Caco-2 (cell line): ENCODE results near the gene ITLN1. TPM values are rescaled to one million over a fixed set of nuclear protein-coding genes. Genes with fewer than 3 reads are reported as not detected.

Experiments used
- BruUV-seq: library from RNA; stranded (reverse); fragments of 400-500 nt; replicated peaks from 2 replicates; lab custom pipeline; 2021; lab: Mats Ljungman, UMichigan
- CTCF ChIA-PET: fragments of 300-600 bp; sonication (Branson Sonifier 250); formaldehyde crosslinking; loops from one replicate; lab custom pipeline; 2022; ENCODE audit warnings: antibody characterized with exemption; lab: Charles Lee
- POLR2A ChIA-PET: fragments of 300-600 bp; sonication (Branson Sonifier 250); formaldehyde crosslinking; loops from one replicate; lab custom pipeline; 2022; ENCODE audit warnings: antibody characterized with exemption; lab: Charles Lee
- DNase-seq, 2 experiments: peaks; one replicate each; pipeline versions ENCODE4 v3.0.0 to v3.0.0-alpha.2; 2020 to 2022
- H3K27me3 ChIP-seq: replicated peaks from 2 replicates; pipeline ENCODE4 v1.6.0; 2011; ENCODE audit warnings: low read length; ENCODE audit not compliant: control insufficient read depth, insufficient read depth
- H3K36me3 ChIP-seq: 2 replicates; pipeline ENCODE4 v1.5.1; 2011; ENCODE audit warnings: low read length; ENCODE audit not compliant: control insufficient read depth, insufficient read depth
- H3K4me1 ChIP-seq: fragments of 250-450 bp; sonication (Bioruptor Pico); 2 replicates; pipeline ENCODE4 v1.5.1; 2020; ENCODE audit warnings: mild to moderate bottlenecking
- H3K4me3 ChIP-seq: 2 replicates; pipeline ENCODE4 v1.5.1; 2011; ENCODE audit warnings: low read depth, mild to moderate bottlenecking, control low read depth, low read length
- H3K9me3 ChIP-seq: fragments of 250-450 bp; sonication (Bioruptor Pico); 2 replicates; pipeline ENCODE4 v1.5.1; 2020; ENCODE audit warnings: mild to moderate bottlenecking, moderate library complexity
- H3K27ac Mint-ChIP-seq: one replicate; pipeline ENCODE4 v1.8.0; 2022; ENCODE audit warnings: mixed read lengths; ENCODE audit not compliant: unreplicated experiment
- H3K27me3 Mint-ChIP-seq: one replicate; pipeline ENCODE4 v1.8.0; 2022; ENCODE audit warnings: mixed read lengths; ENCODE audit not compliant: insufficient read depth, unreplicated experiment
- H3K36me3 Mint-ChIP-seq: one replicate; pipeline ENCODE4 v1.8.0; 2022; ENCODE audit warnings: mild to moderate bottlenecking, mixed read lengths; ENCODE audit not compliant: insufficient read depth, unreplicated experiment
- H3K4me1 Mint-ChIP-seq: one replicate; pipeline ENCODE4 v1.8.0; 2022; ENCODE audit warnings: low read depth, mixed read lengths; ENCODE audit not compliant: unreplicated experiment
- H3K4me3 Mint-ChIP-seq: one replicate; pipeline ENCODE4 v1.8.0; 2022; ENCODE audit warnings: mild to moderate bottlenecking, moderate library complexity, mixed read lengths; ENCODE audit not compliant: unreplicated experiment
- H3K9me3 Mint-ChIP-seq: one replicate; pipeline ENCODE4 v1.8.0; 2022; ENCODE audit warnings: mixed read lengths; ENCODE audit not compliant: unreplicated experiment
- CTCF ChIP-seq, 2 experiments: fragments of 200-600 bp in 1 of 2; IDR thresholded peaks; 1 replicate in 1 of 2; 2 replicates in 1 of 2; pipeline versions ENCODE4 v1.5.1 to v1.8.0; 2011 to 2022; ENCODE audit warnings: antibody characterized with exemption in 1 of 2, control low read depth in 1 of 2, inconsistent platforms in 1 of 2, low read depth in 1 of 2, low read length in 1 of 2, mild to moderate bottlenecking in 1 of 2, moderate library complexity in 1 of 2; ENCODE audit not compliant: insufficient read depth in 1 of 2, severe bottlenecking in 1 of 2, unreplicated experiment in 1 of 2
- intact Hi-C: fragments of 100-400 bp; cut with micrococcal nuclease; formaldehyde crosslinking; loops from one replicate; pipeline ENCODE4 v1.10.0; 2022; ENCODE audit not compliant: unreplicated experiment
- total RNA-seq: library from RNA; stranded (reverse); gene quantifications from 2 replicates; pipeline ENCODE4 v1.2.3, GENCODE V29; 2022

ITLN1 gene
- total RNA-seq, 1 experiment from 2014 or later, result not detected

DNA sequence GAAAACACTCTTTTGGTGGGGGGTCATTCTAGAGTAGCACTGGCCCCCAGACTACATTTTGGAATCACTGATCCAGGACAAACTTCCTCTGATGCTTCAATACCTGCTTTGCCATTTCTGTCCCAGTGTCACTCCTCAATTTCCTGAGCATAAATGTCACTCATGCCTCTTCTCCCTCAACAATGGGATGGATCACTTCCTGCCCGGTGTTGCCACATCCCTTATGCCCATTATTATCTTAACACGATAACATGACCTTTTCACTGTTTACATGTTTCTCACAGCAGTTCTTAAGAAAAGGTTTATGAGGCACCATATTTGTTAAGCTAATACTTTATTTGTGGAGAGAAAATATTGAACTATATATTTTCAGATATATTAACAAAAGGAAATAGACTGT, 3.9 kb upstream of the ITLN1 start:
- Histone ChIP-seq H3K27me3 (no peaks in the 10 kb centered on the region), H3K36me3 (no peaks in the 10 kb centered on the region), H3K4me3 (no peak overlapping the region), H3K9me3 (peaks cover 3% of the 10 kb centered on the region; the same call in 1 of the 2 replicates), H3K4me1 (no peaks in the 10 kb centered on the region)
- Mint-ChIP-seq H3K4me1 (peaks cover 1% of the 10 kb centered on the region), H3K4me3 (no peak overlapping the region), H3K36me3 (peaks cover 3% of the 10 kb centered on the region), H3K27ac (no peak overlapping the region), H3K9me3 (peaks cover 8% of the 10 kb centered on the region), H3K27me3 (no peaks in the 10 kb centered on the region)
- ChIA-PET POLR2A (no interaction called here), CTCF (interaction anchor here (0.7 kb wide), 1 partner anchor 47 kb away, joined by 6 read pairs; no protein-coding TSS in a partner anchor)
- intact Hi-C loops, result no loop called here
- no TSS peak for BruUV-seq
- no peak for DNase-seq
- TF ChIP-seq CTCF (IDR thresholded peaks at IDR 0.05; ENCODE audit: insufficient read depth in 1 of 2, low read depth in 1 of 2, low read length in 1 of 2, severe bottlenecking in 1 of 2, unreplicated experiment in 1 of 2), result no peak

DNA sequence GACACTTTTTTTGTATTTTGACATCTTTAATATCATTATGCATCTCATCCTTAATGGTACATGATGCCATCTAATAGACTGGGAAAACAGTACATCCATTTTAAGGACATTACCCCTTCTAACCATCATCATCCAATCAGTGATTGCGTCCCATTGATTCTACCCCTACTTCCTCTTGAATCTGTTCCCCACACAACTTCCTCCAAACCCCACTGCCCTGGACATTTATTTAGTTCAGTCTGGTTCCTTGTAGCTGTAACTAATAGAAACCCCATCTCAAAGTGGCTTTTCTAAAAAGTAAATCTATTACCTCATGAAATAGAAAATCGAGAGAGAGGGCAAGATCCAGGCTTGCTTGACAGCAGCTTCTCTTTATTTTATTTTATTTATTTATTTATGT, 2.1 kb upstream of the ITLN1 start:
- Mint-ChIP-seq H3K4me3 (no peak overlapping the region), H3K4me1 (peaks cover 7% of the 10 kb centered on the region), H3K36me3 (no peaks in the 10 kb centered on the region), H3K27me3 (no peaks in the 10 kb centered on the region), H3K27ac (no peak overlapping the region), H3K9me3 (no peaks in the 10 kb centered on the region)
- no peak for TF ChIP-seq CTCF (IDR thresholded peaks at IDR 0.05; ENCODE audit: insufficient read depth in 1 of 2, low read depth in 1 of 2, low read length in 1 of 2, severe bottlenecking in 1 of 2, unreplicated experiment in 1 of 2)
- no TSS peak for BruUV-seq
- peaks cover 3% of the 10 kb centered on the region; the same call in 1 of the 2 replicates for H3K9me3 ChIP-seq
- no peak overlapping the region for H3K4me3 ChIP-seq
- no peaks in the 10 kb centered on the region for H3K27me3 ChIP-seq
- no peaks in the 10 kb centered on the region for H3K36me3 ChIP-seq
- CTCF ChIA-PET, result no interaction called here
- intact Hi-C loops, result no loop called here
- H3K4me1 ChIP-seq, result no peaks in the 10 kb centered on the region
- no peak for DNase-seq
- POLR2A ChIA-PET, result no interaction called here

DNA sequence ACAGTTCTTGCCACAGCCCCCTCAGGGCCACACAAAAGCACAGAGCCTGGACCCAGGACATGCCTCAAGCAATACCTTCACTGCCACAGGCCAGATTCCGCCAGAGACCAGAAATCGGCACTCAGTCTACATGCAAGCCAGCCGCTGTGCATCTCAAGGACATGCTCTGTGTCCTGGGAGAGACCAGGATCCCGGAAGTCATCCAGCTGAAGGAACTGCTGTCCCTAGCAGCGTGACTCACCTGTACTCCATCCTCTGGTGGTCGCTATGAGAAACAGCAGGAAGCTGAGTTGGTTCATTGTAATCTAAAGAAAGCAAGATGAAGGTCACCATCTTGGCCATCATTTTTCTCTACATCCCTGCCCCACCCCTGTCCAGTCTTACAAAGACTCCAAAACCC, 401 bp downstream of the ITLN1 start:
- POLR2A ChIA-PET, result interaction anchor here (0.6 kb wide), 1 partner anchor 23 kb away, joined by 3 read pairs; no protein-coding TSS in a partner anchor
- peak; percentile 56 to 62 for TF ChIP-seq CTCF (IDR thresholded peaks at IDR 0.05; ENCODE audit: insufficient read depth in 1 of 2, low read depth in 1 of 2, low read length in 1 of 2, severe bottlenecking in 1 of 2, unreplicated experiment in 1 of 2)
- no peaks in the 10 kb centered on the region for H3K36me3 Mint-ChIP-seq
- Histone ChIP-seq H3K4me1 (no peaks in the 10 kb centered on the region), H3K4me3 (no peak overlapping the region), H3K9me3 (no peaks in the 10 kb centered on the region), H3K27me3 (no peaks in the 10 kb centered on the region), H3K36me3 (no peaks in the 10 kb centered on the region)
- intact Hi-C loops, result loop anchor here (1.0 kb wide), 2 partner anchors 18 to 49 kb away; no protein-coding TSS in a partner anchor
- H3K27ac Mint-ChIP-seq, result peak overlapping the region; percentile 21
- CTCF ChIA-PET, result interaction anchor here (0.8 to 1.1 kb wide), 4 partner anchors 47 to 209 kb away, joined by 3 to 5 read pairs (median 4); partner anchors contain the start of gene ITLN2
- no peak overlapping the region for H3K4me3 Mint-ChIP-seq
- BruUV-seq, result no TSS peak
- no peaks in the 10 kb centered on the region for H3K27me3 Mint-ChIP-seq
- no peaks in the 10 kb centered on the region for H3K9me3 Mint-ChIP-seq
- peaks cover 7% of the 10 kb centered on the region for H3K4me1 Mint-ChIP-seq
- peak; percentile 32 to 59 for DNase-seq
